Nephron progenitor cell (in vitro differentiated cells): ENCODE results near the gene ADPRHL1.

Experiments
- DNase-seq: peaks from one replicate; pipeline ENCODE4 v3.0.0; 2021
- H3K27ac Mint-ChIP-seq: 2 replicates; pipeline ENCODE4 v1.8.0; 2021; ENCODE audit warnings: mild to moderate bottlenecking, moderate library complexity, mixed read lengths
- H3K27me3 Mint-ChIP-seq: 2 replicates; pipeline ENCODE4 v1.8.0; 2021; ENCODE audit warnings: mild to moderate bottlenecking, low read depth, mixed read lengths; ENCODE audit not compliant: poor library complexity
- H3K36me3 Mint-ChIP-seq: 2 replicates; pipeline ENCODE4 v1.8.0; 2021; ENCODE audit warnings: low read depth, mixed read lengths
- H3K4me1 Mint-ChIP-seq: 2 replicates; pipeline ENCODE4 v1.8.0; 2021; ENCODE audit warnings: mixed read lengths
- H3K4me3 Mint-ChIP-seq: 2 replicates; pipeline ENCODE4 v1.8.0; 2021; ENCODE audit warnings: mild to moderate bottlenecking, moderate library complexity, mixed read lengths
- H3K9me3 Mint-ChIP-seq: 2 replicates; pipeline ENCODE4 v1.8.0; 2021; ENCODE audit warnings: mild to moderate bottlenecking, moderate library complexity, mixed read lengths
- CTCF ChIP-seq: fragments of 200-600 bp; sonication (generic); IDR thresholded peaks from 2 replicates; pipeline ENCODE4 v1.5.0; 2021; ENCODE audit warnings: antibody characterized with exemption

Gene ADPRHL1

GRCh38 chr13:113350065-113350937, 103.0 kb downstream of the ADPRHL1 start:
- Mint-ChIP-seq H3K9me3 (peaks cover 10% of the 10 kb centered on the region), H3K27ac (peak overlapping the region; percentile 66), H3K27me3 (no peaks in the 10 kb centered on the region), H3K36me3 (peaks cover 32% of the 10 kb centered on the region), H3K4me1 (peaks cover under 1% of the 10 kb centered on the region), H3K4me3 (no peak overlapping the region)
- no peak for DNase-seq
- TF ChIP-seq CTCF = no peak
